22Rv1 (cell line): Measurements from ENCODE around the gene CMTM4.
"Not testable (repeated sequence)": the region's sequence is repeated elsewhere in the genome, so short reads cannot be mapped to it uniquely, and the experiment has no call there.

ENCODE experiments used
- H3K27ac ChIP-seq: fragments of 450-650 bp; 2 replicates; pipeline ENCODE4 v1.5.1; 2017
- ZFX ChIP-seq: fragments of 450-650 bp; IDR thresholded peaks from 2 replicates; pipeline ENCODE4 v1.6.1; 2017; ENCODE audit warnings: antibody characterized with exemption, borderline replicate concordance
- TF ChIP-seq, protein P1 (sequence below): fragments of 450-650 bp; IDR thresholded peaks from 2 replicates; pipeline ENCODE4 v1.5.1; 2017; ENCODE audit warnings: mild to moderate bottlenecking

Gene CMTM4

DNA sequence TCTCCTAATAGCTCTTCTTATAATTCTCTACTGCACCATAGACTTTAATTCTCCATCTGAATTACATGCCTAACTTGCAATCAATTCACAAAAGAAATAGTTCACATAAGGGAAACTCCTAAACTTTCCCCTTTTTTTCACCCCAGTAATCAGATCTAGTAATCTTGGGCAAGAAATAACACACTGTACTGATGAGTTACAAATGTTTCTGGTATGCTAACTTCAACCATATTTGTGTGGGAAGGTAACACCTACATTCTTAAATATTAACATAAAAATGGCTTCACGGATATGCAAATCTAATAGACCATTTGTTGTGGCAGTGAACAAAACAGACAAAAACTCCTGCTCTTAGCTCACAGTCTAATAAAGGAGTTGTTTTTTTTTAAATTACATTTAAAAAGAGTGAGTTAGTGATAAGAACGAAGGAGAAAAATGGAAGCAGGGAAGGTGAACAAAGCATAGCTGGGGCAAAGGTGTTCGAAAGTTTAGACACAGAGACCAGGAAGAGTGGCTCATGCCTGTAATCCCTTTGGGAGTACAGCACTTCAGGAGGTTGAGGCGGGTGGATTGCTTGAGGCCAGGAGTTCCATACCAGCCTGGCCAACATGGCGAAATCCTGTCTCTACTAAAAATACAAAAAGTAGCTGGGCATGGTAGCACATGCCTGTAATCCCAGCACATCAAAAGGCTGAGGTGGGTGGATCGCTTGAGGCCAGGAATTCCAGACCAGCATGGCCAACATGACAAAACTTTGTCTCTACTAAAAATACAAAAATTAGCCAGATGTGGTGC is 57.3 kb downstream of the CMTM4 start:
- TF ChIP-seq ZFX: no peak
- TF ChIP-seq, protein P1, sequence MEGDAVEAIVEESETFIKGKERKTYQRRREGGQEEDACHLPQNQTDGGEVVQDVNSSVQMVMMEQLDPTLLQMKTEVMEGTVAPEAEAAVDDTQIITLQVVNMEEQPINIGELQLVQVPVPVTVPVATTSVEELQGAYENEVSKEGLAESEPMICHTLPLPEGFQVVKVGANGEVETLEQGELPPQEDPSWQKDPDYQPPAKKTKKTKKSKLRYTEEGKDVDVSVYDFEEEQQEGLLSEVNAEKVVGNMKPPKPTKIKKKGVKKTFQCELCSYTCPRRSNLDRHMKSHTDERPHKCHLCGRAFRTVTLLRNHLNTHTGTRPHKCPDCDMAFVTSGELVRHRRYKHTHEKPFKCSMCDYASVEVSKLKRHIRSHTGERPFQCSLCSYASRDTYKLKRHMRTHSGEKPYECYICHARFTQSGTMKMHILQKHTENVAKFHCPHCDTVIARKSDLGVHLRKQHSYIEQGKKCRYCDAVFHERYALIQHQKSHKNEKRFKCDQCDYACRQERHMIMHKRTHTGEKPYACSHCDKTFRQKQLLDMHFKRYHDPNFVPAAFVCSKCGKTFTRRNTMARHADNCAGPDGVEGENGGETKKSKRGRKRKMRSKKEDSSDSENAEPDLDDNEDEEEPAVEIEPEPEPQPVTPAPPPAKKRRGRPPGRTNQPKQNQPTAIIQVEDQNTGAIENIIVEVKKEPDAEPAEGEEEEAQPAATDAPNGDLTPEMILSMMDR: no peak
- no peak overlapping the region for H3K27ac ChIP-seq

DNA sequence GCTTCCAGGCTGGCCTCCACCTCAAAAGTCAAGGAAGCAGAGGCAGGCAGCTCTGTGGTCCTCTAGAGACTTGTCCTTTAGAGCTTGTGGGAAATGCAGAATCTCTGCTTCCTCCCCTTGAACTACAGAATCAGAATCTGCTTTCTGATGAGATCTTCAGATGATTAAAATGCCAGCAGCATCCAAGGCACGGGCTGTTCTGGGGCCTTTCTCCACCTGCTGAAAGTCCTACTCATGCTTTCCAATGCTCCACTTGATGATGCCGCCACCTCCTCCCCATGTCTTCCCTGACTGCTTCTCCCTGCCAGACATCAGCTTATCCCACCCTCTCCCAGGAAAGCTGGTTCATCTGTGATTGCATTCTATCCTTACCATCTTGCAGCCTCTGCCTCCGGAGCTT is 58.7 kb downstream of the CMTM4 start:
- TF ChIP-seq ZFX: no peak
- TF ChIP-seq, protein P1: no peak

DNA sequence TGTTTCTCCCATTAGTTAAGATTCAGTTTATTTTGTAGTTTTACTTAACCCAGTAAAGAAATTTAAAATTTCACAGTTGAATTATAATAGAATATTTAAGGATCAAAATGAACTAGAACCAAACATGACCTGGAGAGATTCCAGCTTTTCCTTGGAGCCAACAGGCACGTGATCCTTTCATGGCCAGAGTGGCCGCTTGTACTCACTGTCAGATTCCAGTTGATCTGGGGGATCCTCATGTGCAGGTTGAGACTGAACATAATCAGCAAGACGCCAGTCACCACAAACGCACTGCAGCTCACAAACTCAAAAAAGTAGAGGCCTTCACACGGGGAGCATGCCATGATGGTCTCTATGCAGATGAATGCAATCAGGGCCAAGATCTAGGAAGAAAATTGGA is 60.3 kb downstream of the CMTM4 start:
- TF ChIP-seq, protein P1: no peak
- no peak for TF ChIP-seq ZFX
- no peak overlapping the region for H3K27ac ChIP-seq

More for the DNA sequence above, 58.7 kb downstream of the CMTM4 start:
- H3K27ac ChIP-seq: no peak overlapping the region

GRCh38 chr16:66635406-66635805 is 61.1 kb downstream of the CMTM4 start:
- no peak for TF ChIP-seq ZFX
- TF ChIP-seq, protein P1: no peak
- no peak overlapping the region for H3K27ac ChIP-seq

DNA sequence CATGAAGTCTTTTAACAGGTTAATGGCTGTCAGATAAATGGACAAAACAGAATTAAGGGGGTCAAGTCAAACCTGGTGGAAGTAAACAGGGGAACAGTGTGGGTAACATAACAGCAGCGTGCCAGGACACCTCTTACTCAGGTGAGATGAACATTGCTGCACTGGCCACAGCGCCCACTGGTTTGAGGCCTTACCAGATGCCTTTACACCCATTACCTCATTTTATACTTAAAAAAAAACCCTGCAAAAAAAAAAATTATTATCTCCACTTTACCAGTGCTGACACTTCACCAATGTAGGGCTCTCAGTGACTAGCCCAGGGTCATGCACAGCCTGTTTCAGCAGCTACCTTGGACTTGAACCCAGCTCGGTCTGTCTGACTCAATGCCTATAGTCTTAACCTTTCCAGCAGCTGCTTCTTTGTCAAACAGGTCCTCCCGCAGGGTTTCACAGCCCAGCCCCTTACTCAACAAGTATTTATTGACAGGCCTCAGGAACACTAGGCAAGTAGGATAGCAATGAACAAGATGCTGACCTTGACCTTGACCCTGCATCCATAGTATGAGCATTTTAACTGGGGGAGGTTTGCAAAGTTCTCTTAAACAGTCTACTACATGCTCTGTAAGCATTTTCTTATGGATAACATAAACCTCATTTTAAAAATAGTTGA is 61.9 kb downstream of the CMTM4 start:
- H3K27ac ChIP-seq: no peak overlapping the region
- TF ChIP-seq ZFX: no peak
- TF ChIP-seq, protein P1: no peak

GRCh38 chr16:66631558-66631957 is 65.0 kb downstream of the CMTM4 start:
- not testable (repeated sequence) for H3K27ac ChIP-seq

- H3K27ac ChIP-seq: not testable (repeated sequence)
Measured at GRCh38 chr16:66630561-66631260, 65.8 kb downstream of the CMTM4 start.

- TF ChIP-seq, protein P1: no peak
- TF ChIP-seq ZFX: no peak
- H3K27ac ChIP-seq: no peak overlapping the region
Measured at GRCh38 chr16:66629856-66630255, 66.7 kb downstream of the CMTM4 start.

- not testable (repeated sequence) for H3K27ac ChIP-seq
Measured at GRCh38 chr16:66627611-66628378, 68.7 kb downstream of the CMTM4 start.
